ENCODE measurements around the gene AFF1.

The AFF1 gene

GRCh38 chr4:87042221-87042620 lies 107.4 kb downstream of the AFF1 start:
- no peak for FAIRE-seq

- FAIRE-seq: no peak
These were observed 108.4 kb downstream of the AFF1 start for GRCh38 chr4:87042986-87043820.

- no peak for FAIRE-seq
These were observed 109.9 kb downstream of the AFF1 start for GRCh38 chr4:87044511-87045233.

GRCh38 chr4:87045234-87045558 lies 110.4 kb downstream of the AFF1 start:
- no peak for FAIRE-seq

- no peak for FAIRE-seq
These were observed 110.8 kb downstream of the AFF1 start for GRCh38 chr4:87045659-87046058.

- FAIRE-seq: peak; percentile 8
These were observed 111.3 kb downstream of the AFF1 start for GRCh38 chr4:87046121-87046551.

GRCh38 chr4:87047281-87047798 lies 112.5 kb downstream of the AFF1 start:
- FAIRE-seq: no peak

- FAIRE-seq: no peak
These were observed 114.7 kb downstream of the AFF1 start for GRCh38 chr4:87049508-87049907.

GRCh38 chr4:87050596-87050995 lies 115.8 kb downstream of the AFF1 start:
- no peak for FAIRE-seq

- FAIRE-seq: no peak
These were observed 116.4 kb downstream of the AFF1 start for GRCh38 chr4:87051121-87051713.

- no peak for FAIRE-seq
These were observed 117.8 kb downstream of the AFF1 start for GRCh38 chr4:87052615-87053014.

GRCh38 chr4:87053176-87053658 lies 118.4 kb downstream of the AFF1 start:
- FAIRE-seq: no peak

GRCh38 chr4:87053802-87054767 lies 119.3 kb downstream of the AFF1 start:
- no peak for FAIRE-seq

GRCh38 chr4:87054900-87055299 lies 120.1 kb downstream of the AFF1 start:
- FAIRE-seq: no peak

GRCh38 chr4:87055311-87055710 lies 120.5 kb downstream of the AFF1 start:
- FAIRE-seq: no peak

GRCh38 chr4:87056881-87057280 lies 122.1 kb downstream of the AFF1 start:
- FAIRE-seq: no peak

- no peak for FAIRE-seq
These were observed 123.1 kb downstream of the AFF1 start for GRCh38 chr4:87057835-87058355.

- no peak for FAIRE-seq
These were observed 123.7 kb downstream of the AFF1 start for GRCh38 chr4:87058356-87059073.

- FAIRE-seq: no peak
These were observed 126.1 kb downstream of the AFF1 start for GRCh38 chr4:87060957-87061356.

- FAIRE-seq: no peak
These were observed 130.2 kb downstream of the AFF1 start for GRCh38 chr4:87065021-87065420.
